Calu3 (cell line): ENCODE results near the gene ARPP21. TPM values are rescaled to one million over a fixed set of nuclear protein-coding genes. Genes with fewer than 3 reads are reported as not detected.

ENCODE experiments used
- Bru-seq: library from RNA; stranded (reverse); fragments of 400-500 nt; gene quantifications from one replicate; lab custom pipeline; 2021; lab: Mats Ljungman, UMichigan
- BruChase-seq, 2 experiments: library from RNA; stranded (reverse); fragments of 400-500 nt; gene quantifications; one replicate each; lab custom pipeline; 2021; lab: Mats Ljungman, UMichigan
- BruUV-seq: library from RNA; stranded (reverse); fragments of 400-500 nt; replicated peaks from 2 replicates; lab custom pipeline; 2021; lab: Mats Ljungman, UMichigan
- CTCF ChIA-PET: fragments of 300-600 bp; sonication (Branson Sonifier 250); formaldehyde crosslinking; loops from one replicate; lab custom pipeline; 2022; ENCODE audit warnings: antibody characterized with exemption; lab: Charles Lee
- DNase-seq: peaks from one replicate; pipeline ENCODE4 v3.0.0; 2022
- H3K27ac Mint-ChIP-seq: one replicate; pipeline ENCODE4 v1.8.0; 2022; ENCODE audit warnings: mixed read lengths; ENCODE audit not compliant: unreplicated experiment
- H3K27me3 Mint-ChIP-seq: one replicate; pipeline ENCODE4 v1.8.0; 2022; ENCODE audit warnings: mixed read lengths; ENCODE audit not compliant: unreplicated experiment
- H3K36me3 Mint-ChIP-seq: one replicate; pipeline ENCODE4 v1.8.0; 2022; ENCODE audit warnings: mild to moderate bottlenecking, moderate library complexity, mixed read lengths; ENCODE audit not compliant: insufficient read depth, unreplicated experiment
- H3K4me1 Mint-ChIP-seq: one replicate; pipeline ENCODE4 v1.8.0; 2022; ENCODE audit warnings: mild to moderate bottlenecking, low read depth, mixed read lengths; ENCODE audit not compliant: unreplicated experiment
- H3K4me3 Mint-ChIP-seq: one replicate; pipeline ENCODE4 v1.8.0; 2022; ENCODE audit warnings: mild to moderate bottlenecking, low read depth, moderate library complexity, mixed read lengths; ENCODE audit not compliant: unreplicated experiment
- H3K9me3 Mint-ChIP-seq: one replicate; pipeline ENCODE4 v1.8.0; 2022; ENCODE audit warnings: low read depth, mixed read lengths; ENCODE audit not compliant: unreplicated experiment
- intact Hi-C: fragments of 100-400 bp; cut with micrococcal nuclease; formaldehyde crosslinking; loops from one replicate; pipeline ENCODE4 v1.10.0; 2022; ENCODE audit not compliant: unreplicated experiment
- long read RNA-seq: library from polyadenylated mRNA; stranded (forward); transcript quantifications from one replicate; pipeline ENCODE4 v2.0.0, GENCODE V29; 2022
- total RNA-seq: library from RNA; stranded (reverse); gene quantifications from 2 replicates; pipeline ENCODE4 v1.2.3, GENCODE V29; 2022
- TF ChIP-seq, protein P1 (sequence below): fragments of 200-600 bp; IDR thresholded peaks from one replicate; pipeline ENCODE4 v1.8.0; 2022; ENCODE audit warnings: antibody characterized with exemption; ENCODE audit not compliant: unreplicated experiment

ARPP21 gene
- total RNA-seq (not detected in 2 replicates), Bru-seq, nascent RNA (percentile 4 among the genes with signal in this experiment), BruChase-seq, experiment 1, labeled RNA remaining after a 6-hour chase (percentile 2 among the genes with signal in this experiment), BruChase-seq, experiment 2, labeled RNA remaining after a 2-hour chase (percentile 0 among the genes with signal in this experiment)
- long read RNA-seq: 0 reads

DNA sequence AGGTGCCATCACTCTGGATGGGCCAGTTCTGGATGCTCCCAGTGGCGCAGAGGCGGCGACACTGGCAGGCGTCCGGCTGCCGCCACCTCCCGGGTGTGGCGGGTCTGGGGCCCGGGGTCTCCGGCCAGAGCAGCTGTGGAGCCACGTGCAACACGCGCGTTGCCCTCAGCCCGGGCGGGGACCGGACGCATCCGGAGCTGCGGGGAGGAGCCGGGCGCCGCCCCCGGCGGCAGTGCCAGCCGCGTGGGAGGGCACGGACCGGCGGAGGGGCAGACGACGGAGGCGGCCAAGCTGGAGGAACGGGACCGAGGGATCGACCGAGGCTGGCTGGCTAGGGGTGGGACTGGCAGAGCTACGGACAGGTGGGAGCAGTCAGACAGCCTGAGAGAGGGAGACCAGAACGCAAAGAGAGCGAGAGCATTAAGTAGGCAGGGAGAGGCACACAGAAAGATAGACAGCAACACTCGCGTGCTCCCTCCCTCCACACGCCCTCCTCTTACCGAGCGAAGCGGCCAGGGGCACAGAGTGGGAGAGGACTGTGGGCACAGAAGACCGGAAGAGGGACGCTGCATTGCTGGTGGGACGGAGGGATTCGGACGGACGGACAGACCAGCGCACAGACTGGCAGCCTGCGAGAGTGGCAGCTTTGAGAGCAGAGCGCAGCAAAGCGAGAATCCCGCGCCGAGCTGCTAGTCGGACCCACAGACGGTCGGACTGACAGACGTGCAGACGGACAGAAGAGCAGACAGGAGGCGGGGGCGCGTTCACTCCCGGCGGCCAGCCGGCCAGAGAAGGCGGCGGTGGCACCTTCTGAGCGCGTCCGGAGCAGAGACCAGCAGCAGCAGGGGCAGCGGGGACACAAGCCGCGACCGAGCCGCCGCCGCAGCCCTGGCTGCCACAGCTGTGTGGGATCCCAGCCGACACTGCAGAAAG is at the start of gene ARPP21:
Gene ARPP21 (plus strand): TSS at position 272 of the 933 bp plus-strand sequence. CDS start 42,227 bp downstream, outside the sequence.
- no TSS peak for BruUV-seq
- intact Hi-C loops: no loop called here
- Mint-ChIP-seq H3K27me3 (peaks cover 32% of the 10 kb centered on the region), H3K36me3 (peaks cover 10% of the 10 kb centered on the region), H3K4me3 (peak within 1 kb of the TSS; percentile 85), H3K4me1 (peaks cover 9% of the 10 kb centered on the region), H3K27ac (peak within 1 kb of the TSS; percentile 13), H3K9me3 (no peaks in the 10 kb centered on the region)
- CTCF ChIA-PET: no interaction called here
- DNase-seq: peak; percentile 21
- TF ChIP-seq, protein P1, sequence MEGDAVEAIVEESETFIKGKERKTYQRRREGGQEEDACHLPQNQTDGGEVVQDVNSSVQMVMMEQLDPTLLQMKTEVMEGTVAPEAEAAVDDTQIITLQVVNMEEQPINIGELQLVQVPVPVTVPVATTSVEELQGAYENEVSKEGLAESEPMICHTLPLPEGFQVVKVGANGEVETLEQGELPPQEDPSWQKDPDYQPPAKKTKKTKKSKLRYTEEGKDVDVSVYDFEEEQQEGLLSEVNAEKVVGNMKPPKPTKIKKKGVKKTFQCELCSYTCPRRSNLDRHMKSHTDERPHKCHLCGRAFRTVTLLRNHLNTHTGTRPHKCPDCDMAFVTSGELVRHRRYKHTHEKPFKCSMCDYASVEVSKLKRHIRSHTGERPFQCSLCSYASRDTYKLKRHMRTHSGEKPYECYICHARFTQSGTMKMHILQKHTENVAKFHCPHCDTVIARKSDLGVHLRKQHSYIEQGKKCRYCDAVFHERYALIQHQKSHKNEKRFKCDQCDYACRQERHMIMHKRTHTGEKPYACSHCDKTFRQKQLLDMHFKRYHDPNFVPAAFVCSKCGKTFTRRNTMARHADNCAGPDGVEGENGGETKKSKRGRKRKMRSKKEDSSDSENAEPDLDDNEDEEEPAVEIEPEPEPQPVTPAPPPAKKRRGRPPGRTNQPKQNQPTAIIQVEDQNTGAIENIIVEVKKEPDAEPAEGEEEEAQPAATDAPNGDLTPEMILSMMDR: no peak

DNA sequence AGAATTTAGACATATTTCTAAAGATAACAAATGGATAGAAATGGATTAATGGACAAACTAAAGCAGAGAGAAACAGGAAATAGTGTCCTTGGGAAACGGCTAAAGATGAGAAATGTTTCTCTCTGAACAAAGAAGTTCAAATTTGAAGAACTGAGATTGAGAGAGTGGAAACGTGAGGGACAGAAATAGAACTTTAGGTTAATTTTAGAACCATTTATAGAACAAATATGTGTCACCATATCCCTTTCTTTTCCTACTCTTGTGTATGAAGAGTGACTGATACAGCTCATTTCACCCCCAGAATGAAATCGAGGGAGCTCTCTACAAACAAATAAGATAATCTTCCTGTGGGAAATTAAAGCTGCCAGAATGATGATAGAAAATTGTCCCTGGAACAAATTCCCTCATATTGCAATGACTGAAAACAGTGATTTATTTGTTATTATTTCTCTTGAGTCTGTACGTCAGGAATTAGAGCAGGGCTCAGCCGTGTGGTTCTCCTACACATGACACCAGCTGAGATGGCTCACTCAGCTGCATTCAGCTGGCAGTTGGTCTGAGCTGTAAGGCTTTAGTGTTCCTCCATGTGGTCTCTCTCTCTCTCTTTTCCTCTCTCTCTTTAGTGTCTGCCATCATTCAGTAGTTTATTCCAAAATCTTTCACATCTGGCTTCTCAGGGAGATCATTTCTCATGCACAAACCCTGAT is 46.6 kb upstream of the ARPP21 start:
- no peaks in the 10 kb centered on the region for H3K27me3 Mint-ChIP-seq
- BruUV-seq: no TSS peak
- H3K27ac Mint-ChIP-seq: no peak overlapping the region
- no peaks in the 10 kb centered on the region for H3K9me3 Mint-ChIP-seq
- H3K4me1 Mint-ChIP-seq: no peaks in the 10 kb centered on the region
- H3K4me3 Mint-ChIP-seq: no peak overlapping the region
- intact Hi-C loops: no loop called here
- CTCF ChIA-PET: no interaction called here
- H3K36me3 Mint-ChIP-seq: no peaks in the 10 kb centered on the region
- DNase-seq: no peak
- TF ChIP-seq, protein P1: no peak

DNA sequence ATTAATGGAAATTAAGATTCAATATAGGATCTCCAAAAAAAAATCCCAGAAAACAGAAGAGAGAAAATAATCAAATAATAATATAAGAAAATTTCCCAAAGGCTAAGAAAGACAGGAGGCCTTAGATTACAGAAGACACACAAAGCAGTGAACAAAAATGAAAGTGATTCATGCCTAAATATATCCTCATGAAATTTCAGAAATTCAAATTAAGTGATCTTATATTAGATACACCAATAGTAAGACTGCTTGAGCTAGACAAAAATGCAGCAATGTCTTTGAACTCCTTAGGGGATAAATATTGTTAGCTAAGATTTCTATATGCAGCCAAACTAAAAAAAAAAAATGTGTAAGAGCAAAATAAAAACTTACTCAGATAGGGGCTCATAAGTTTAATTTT is 44.6 kb upstream of the ARPP21 start:
- intact Hi-C loops: no loop called here
- Mint-ChIP-seq H3K4me3 (no peak overlapping the region), H3K36me3 (no peaks in the 10 kb centered on the region), H3K27me3 (no peaks in the 10 kb centered on the region), H3K9me3 (no peaks in the 10 kb centered on the region), H3K27ac (no peak overlapping the region), H3K4me1 (no peaks in the 10 kb centered on the region)
- CTCF ChIA-PET: no interaction called here
- no TSS peak for BruUV-seq
- TF ChIP-seq, protein P1: no peak
- no peak for DNase-seq

- intact Hi-C loops: no loop called here
- Mint-ChIP-seq H3K27ac (no peak overlapping the region), H3K4me3 (no peak overlapping the region), H3K36me3 (no peaks in the 10 kb centered on the region), H3K27me3 (no peaks in the 10 kb centered on the region), H3K9me3 (no peaks in the 10 kb centered on the region), H3K4me1 (no peaks in the 10 kb centered on the region)
- CTCF ChIA-PET: no interaction called here
- no TSS peak for BruUV-seq
- TF ChIP-seq, protein P1: no peak
- no peak for DNase-seq
Observed at GRCh38 chr3:35596335-35596995, 42.9 kb upstream of the ARPP21 start.
